ENCODE data around the gene TFIP11. TPM values are rescaled to one million over a fixed set of nuclear protein-coding genes. Genes with fewer than 3 reads are reported as not detected.

TFIP11 gene
- total and polyA plus RNA-seq, 2 of the 13 experiments (the other 11 are each of a cell fraction or from before 2014, with no cell fraction given): 15.4 to 22.8 TPM

DNA sequence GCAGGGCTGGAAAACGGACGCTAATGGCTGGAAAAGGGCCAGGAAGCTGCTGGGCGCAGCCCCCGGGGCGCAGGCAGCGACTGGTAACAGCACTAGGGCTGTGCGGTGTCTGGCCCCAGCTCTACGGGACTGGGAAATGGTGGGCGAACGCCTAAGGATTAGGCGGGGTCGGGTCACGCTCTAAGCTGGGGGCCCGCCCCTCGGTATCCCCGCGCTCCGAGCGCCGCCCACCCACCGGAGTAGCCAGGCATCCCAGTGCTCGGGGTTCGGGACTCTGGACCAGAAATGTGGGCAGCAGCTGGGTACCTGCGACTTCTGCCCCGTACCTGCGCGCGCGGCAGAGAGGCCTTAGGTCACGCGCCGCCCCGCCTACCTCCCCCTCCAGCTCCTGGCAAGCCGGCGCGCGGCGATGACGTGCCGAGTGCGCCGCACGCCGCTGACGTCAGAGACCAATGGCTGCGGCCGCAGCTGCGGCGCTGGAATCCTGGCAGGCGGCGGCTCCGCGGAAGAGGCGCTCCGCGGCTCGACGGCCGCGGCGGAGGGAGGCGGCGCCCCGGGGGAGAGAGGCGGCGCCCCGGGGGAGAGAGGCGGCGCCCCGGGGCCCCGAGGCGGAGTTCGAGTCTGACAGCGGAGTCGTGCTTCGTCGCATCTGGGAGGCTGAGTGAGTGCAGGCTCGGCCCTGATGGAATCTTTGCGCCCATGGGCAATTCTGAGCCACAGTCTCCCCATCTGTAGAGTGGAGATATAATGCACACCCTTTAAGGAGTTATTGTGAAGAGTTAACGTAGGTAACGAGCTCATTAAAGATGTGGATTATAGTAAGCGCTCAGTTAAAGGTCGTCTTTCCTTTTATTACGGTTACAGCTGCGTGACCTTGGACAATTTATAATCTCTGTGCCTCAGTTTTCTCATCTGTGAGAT is 28.6 kb downstream of the TFIP11 start, which contains the start of the genes HPS4 and SRRD (continued):
- peak; percentile 77; the same call in 1 of the 2 replicates for TF ChIP-seq ZNF337 (CRISPR knock-in tag; IDR thresholded peaks at IDR 0.05; ENCODE audit: borderline replicate concordance, low read depth)
- TF ChIP-seq TCF7L2 (IDR thresholded peaks at IDR 0.05; ENCODE audit: low read depth, low read length): no peak
- TF ChIP-seq ARHGAP35 (CRISPR knock-in tag; IDR thresholded peaks at IDR 0.05; ENCODE audit: borderline replicate concordance): peak; percentile 72
- TF ChIP-seq, protein P1, sequence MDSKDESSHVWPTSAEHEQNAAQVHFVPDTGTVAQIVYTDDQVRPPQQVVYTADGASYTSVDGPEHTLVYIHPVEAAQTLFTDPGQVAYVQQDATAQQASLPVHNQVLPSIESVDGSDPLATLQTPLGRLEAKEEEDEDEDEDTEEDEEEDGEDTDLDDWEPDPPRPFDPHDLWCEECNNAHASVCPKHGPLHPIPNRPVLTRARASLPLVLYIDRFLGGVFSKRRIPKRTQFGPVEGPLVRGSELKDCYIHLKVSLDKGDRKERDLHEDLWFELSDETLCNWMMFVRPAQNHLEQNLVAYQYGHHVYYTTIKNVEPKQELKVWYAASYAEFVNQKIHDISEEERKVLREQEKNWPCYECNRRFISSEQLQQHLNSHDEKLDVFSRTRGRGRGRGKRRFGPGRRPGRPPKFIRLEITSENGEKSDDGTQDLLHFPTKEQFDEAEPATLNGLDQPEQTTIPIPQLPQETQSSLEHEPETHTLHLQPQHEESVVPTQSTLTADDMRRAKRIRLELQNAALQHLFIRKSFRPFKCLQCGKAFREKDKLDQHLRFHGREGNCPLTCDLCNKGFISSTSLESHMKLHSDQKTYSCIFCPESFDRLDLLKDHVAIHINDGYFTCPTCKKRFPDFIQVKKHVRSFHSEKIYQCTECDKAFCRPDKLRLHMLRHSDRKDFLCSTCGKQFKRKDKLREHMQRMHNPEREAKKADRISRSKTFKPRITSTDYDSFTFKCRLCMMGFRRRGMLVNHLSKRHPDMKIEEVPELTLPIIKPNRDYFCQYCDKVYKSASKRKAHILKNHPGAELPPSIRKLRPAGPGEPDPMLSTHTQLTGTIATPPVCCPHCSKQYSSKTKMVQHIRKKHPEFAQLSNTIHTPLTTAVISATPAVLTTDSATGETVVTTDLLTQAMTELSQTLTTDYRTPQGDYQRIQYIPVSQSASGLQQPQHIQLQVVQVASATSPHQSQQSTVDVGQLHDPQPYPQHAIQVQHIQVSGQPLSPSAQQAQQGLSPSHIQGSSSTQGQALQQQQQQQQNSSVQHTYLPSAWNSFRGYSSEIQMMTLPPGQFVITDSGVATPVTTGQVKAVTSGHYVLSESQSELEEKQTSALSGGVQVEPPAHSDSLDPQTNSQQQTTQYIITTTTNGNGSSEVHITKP (CRISPR knock-in tag; IDR thresholded peaks at IDR 0.05; ENCODE audit: low read depth): peak; percentile 55; the same call in 1 of the 2 replicates
- TF ChIP-seq, protein P2, sequence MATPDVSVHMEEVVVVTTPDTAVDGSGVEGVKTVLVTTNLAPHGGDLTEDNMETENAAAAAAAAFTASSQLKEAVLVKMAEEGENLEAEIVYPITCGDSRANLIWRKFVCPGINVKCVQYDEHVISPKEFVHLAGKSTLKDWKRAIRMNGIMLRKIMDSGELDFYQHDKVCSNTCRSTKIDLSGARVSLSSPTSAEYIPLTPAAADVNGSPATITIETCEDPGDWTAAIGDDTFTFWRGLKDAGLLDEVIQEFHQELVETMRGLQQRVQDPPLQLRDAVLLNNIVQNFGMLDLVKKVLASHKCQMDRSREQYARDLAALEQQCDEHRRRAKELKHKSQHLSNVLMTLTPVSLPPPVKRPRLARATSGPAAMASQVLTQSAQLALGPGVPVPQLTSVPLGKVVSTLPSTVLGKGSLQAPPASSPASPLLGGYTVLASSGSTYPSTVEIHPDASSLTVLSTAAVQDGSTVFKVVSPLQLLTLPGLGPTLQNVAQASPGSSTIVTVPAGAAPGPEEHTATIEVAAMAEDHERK (CRISPR knock-in tag; IDR thresholded peaks at IDR 0.05; ENCODE audit: low read depth): peak; percentile 81
- peak; percentile 59; the same call in 1 of the 2 replicates for TF ChIP-seq MTF2 (CRISPR knock-in tag; IDR thresholded peaks at IDR 0.05; ENCODE audit: borderline replicate concordance)
- TF ChIP-seq SP1 (IDR thresholded peaks at IDR 0.05): no peak
- peak; percentile 90 for TF ChIP-seq SP1 (CRISPR knock-in tag; IDR thresholded peaks at IDR 0.05)
- TF ChIP-seq SP4 (CRISPR knock-in tag; IDR thresholded peaks at IDR 0.05): peak; percentile 92
- peak; percentile 73; the same call in 1 of the 2 replicates for TF ChIP-seq MYNN (CRISPR knock-in tag; IDR thresholded peaks at IDR 0.05; ENCODE audit: low read depth)
- TF ChIP-seq, protein P3, sequence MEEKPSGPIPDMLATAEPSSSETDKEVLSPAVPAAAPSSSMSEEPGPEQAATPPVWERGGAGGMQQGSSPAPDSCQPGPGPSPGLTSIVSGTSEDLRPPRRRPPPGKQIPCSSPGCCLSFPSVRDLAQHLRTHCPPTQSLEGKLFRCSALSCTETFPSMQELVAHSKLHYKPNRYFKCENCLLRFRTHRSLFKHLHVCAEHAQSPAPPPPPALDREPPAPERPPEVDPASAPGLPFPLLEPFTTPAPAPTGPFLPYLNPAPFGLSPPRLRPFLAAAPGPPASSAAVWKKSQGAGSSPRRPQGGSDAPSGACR (CRISPR knock-in tag; IDR thresholded peaks at IDR 0.05): peak; percentile 89
- TF ChIP-seq JUNB (CRISPR knock-in tag; IDR thresholded peaks at IDR 0.05; ENCODE audit: borderline replicate concordance): no peak
- no peak for TF ChIP-seq HMG20A (CRISPR knock-in tag; IDR thresholded peaks at IDR 0.05; ENCODE audit: borderline replicate concordance)
- TF ChIP-seq, protein P4, sequence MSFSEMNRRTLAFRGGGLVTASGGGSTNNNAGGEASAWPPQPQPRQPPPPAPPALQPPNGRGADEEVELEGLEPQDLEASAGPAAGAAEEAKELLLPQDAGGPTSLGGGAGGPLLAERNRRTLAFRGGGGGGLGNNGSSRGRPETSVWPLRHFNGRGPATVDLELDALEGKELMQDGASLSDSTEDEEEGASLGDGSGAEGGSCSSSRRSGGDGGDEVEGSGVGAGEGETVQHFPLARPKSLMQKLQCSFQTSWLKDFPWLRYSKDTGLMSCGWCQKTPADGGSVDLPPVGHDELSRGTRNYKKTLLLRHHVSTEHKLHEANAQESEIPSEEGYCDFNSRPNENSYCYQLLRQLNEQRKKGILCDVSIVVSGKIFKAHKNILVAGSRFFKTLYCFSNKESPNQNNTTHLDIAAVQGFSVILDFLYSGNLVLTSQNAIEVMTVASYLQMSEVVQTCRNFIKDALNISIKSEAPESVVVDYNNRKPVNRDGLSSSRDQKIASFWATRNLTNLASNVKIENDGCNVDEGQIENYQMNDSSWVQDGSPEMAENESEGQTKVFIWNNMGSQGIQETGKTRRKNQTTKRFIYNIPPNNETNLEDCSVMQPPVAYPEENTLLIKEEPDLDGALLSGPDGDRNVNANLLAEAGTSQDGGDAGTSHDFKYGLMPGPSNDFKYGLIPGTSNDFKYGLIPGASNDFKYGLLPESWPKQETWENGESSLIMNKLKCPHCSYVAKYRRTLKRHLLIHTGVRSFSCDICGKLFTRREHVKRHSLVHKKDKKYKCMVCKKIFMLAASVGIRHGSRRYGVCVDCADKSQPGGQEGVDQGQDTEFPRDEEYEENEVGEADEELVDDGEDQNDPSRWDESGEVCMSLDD (CRISPR knock-in tag; IDR thresholded peaks at IDR 0.05; ENCODE audit: borderline replicate concordance): peak; percentile 86
- TF ChIP-seq FOXJ3 (CRISPR knock-in tag; IDR thresholded peaks at IDR 0.05; ENCODE audit: borderline replicate concordance): no peak
- TF ChIP-seq, protein P5, sequence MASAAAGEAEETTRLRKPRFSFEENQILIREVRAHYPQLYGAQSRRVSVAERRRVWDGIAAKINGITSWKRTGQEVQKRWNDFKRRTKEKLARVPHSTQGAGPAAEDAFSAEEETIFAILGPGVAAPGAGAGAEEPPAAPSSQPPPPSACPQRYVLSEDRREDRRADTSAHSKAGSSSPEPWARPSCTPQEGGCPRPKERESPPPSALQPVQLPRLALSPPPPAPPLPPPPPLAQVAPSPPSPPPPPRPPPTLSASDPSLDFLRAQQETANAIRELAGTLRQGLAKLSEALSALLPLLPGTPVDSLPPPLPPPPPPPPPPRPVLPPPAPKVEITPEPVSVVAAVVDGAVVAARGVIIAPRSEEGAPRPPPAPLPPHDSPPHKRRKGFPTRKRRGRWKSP (CRISPR knock-in tag; IDR thresholded peaks at IDR 0.05): 0 out of 2 replicates have a peak, but pooled peaks have one; percentile 46
- peak; percentile 89 for TF ChIP-seq BHLHE40 (IDR thresholded peaks at IDR 0.05; ENCODE audit: low read length)

Data from HepG2 (cell line).